HUDEP-2 (cell line): ENCODE results near the gene DDX10.
A peak's percentile ranks its signal among the peaks of the same experiment; 100 is the strongest.

Source experiments
- DNase-seq, 76 experiments: peaks; one replicate each; lab custom pipeline; 2025; ENCODE audit not compliant: unreplicated experiment in 76 of 76; lab: John Stamatoyannopoulos, UW

The DDX10 gene

DNA sequence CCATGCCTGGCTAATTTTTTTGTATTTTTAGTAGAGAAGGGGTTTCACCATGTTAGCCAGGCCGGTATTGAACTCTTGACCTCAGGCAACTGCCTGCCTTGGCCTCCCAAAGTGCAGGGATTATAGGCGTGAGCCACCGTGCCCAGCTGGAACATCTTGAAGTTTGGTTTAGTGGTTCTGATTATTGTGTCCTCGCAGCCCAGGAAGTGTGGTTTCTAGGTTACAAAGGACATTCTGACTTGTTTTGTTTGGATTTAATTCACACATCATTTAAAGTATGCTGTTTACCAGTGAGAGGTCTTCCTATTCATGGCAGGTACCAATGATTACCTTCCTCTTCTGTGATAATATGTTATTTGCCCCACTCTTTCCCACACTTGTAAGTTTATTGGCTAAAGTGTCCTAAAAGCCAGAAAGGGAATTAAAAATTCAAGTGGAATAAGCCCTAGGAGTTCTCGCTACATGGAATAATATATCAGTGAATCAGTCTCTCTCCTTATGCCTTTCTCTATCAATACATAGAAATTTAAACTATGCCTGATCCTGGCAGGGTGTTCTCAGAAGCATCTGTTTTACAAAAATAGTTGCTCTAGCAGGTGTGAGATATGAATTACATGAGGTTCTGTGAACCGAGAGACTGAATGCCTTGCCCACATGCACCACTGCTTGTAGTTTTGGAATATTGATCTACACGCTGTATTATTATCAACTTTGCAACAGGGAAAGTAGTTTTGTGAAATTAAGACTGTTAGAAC is 263.1 kb downstream of the DDX10 start:
- no peak for DNase-seq

DNA sequence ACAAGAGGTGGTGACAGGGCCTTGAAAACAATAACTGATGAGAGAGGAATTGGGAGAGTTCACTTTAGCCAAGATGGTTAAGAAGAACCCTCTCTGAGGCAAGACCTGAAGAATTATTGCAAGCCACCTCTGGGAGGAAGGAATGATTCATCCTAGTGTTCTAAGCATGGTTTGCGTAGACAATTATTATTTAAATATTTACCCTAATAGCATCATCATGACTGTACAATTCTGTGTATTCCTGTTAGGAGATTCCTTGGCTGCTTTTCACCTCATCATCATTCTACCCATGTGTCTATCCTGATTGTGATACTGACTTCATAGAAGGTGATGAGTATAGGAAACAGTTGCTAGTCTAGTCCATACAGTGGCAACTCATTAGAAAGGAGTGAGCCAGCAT is 264.4 kb downstream of the DDX10 start:
- no peak for DNase-seq

DNA sequence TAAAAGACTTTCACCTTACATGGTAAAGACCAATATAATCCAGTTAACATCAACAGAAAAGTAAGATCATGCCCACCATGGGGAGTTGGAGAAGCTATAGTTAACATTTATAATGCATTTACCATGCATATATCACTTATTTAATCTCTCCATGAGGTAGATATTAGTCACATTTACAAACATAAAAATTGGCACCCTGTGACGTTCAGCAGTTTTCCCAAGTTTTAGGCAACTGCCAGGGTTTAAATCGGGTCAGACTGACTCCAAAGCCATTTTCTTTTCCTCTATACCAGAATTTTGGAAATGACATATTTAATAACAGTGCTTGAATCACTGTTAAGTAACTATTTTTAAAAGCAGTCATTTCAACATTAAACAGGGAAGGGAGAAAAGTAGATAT is 266.3 kb downstream of the DDX10 start:
- no peak for DNase-seq

DNA sequence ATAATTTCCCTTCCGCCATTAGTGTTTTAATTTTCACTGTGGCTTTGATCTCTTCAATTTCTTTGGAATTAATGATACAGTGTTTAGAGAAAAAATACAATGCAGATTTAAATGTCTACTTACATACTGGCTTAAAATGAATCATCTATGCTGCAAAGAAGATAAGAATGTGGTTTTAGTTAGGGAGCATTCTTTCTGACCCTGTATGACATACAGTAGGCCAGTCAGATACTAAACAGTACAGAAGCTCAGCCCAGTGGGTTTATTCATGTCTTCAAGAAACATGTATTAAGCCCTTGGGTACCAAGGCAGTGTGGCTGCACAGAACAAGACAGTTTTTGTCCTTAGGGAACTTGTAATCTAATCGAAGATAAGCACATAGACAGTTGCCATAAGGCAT is 268.8 kb downstream of the DDX10 start:
- peak in 4 of 76 experiments; percentile 2 to 19 (median 4) for DNase-seq

DNA sequence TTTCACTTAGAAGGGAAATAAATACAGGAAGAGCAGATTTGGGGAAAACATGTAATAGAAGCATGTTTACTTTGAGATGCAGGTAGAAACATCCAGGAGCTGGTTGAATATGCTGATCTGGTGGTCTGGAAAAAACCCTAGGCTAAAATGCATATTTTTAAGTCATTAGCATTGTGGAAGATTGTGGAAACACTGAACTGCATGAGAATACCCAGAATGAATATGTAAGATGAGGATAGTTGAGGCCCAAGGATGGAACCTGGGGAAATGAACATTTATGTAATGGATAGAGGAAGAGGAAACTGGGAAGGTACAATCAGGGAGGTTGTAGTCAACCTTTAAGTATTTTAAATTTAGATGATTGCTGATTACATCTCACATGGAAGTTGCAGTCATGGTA is 269.4 kb downstream of the DDX10 start:
- DNase-seq: no peak

DNA sequence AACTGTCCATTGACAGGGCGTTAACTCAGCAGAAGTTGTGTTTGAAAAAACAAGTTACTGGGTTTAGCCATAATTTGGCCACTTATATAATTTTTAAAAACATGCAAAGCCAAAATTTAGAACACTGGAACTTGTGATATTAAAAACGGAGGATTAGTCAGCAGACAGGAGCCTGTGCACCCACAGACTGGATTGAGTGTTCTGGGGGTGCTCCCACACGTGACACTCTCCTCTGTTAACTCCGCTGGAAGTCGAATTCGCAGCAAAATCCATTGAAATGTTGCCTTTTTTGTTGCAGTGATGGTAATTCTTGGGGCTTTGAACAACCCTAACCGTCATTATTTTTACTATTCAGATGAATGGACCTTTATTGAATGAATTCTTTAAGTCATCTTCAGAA is 269.8 kb downstream of the DDX10 start:
- no peak for DNase-seq

DNA sequence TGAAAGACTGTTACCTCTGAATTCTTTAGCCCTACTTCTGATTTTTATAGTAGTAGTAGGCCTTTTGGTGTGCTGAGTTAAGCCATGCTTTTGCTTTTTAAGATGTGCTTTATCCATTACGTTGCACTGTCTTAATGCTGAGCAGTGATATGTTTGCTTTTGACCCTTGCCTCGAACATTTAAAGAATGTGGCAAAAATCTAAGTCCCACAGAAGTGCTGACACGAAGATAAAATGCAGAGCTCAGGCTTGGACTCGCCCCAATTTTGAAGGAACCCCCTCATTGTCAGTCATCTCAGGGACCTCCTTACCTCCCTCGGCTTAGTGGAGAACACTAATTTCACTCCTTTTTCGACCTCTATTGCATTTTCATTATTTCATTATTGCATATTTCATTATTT is 272.9 kb downstream of the DDX10 start:
- DNase-seq: no peak

DNA sequence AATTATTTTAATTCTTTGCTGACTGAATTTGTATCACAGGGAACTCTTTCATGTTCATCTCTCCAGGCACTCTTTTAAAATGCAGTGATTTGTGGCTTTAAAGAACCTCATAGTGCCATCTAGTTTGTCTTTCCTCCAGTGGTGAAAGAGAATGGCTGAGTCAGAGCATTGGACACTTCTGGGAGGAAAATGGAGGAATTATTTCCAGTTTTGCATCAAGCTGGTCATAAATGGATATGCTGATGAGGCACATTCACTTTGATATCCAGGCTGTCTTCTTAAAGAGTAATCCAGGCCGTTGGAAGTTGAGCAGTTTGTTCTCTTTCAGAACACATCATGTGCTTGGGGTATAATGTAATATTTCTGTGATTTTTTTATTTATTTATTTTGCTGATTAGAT is 273.7 kb downstream of the DDX10 start:
- no peak for DNase-seq

DNA sequence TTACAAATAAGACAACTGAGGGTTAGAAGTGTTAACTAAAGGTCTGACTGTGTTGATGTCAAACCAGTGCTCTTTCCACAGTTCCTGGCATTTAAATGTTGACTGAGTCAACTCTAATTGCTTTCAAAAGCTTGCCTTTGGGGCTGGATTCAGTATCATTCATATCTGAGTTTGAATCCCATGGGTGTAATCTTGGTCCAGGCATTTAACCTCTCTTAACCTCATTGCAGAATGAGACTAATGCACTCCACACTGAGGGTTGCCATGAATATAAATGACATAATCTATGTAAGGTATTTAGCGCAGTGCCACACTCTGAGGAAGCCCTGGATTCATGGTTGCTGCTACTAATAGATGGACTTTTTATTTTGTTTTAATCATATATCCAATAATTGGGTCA is 274.3 kb downstream of the DDX10 start:
- no peak for DNase-seq

DNA sequence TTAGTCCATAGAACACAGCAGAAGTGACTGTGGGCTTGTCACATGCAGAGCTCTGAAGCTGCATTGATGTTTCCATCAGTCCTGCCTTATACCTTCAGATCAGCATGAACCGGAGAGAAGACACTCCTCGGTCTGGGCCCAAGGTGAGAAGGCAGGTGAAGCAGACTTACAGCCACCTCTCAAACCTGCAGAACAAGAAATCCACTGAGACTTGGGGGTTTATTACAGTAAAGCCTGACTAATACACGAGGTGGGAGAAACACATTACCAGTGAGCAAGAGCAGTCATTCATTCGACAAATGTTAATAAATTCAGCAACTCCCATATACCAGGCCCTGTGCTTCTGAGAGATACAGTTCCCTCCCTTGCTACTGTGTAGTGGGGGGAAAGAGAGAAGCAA is 279.0 kb downstream of the DDX10 start:
- DNase-seq: no peak

DNA sequence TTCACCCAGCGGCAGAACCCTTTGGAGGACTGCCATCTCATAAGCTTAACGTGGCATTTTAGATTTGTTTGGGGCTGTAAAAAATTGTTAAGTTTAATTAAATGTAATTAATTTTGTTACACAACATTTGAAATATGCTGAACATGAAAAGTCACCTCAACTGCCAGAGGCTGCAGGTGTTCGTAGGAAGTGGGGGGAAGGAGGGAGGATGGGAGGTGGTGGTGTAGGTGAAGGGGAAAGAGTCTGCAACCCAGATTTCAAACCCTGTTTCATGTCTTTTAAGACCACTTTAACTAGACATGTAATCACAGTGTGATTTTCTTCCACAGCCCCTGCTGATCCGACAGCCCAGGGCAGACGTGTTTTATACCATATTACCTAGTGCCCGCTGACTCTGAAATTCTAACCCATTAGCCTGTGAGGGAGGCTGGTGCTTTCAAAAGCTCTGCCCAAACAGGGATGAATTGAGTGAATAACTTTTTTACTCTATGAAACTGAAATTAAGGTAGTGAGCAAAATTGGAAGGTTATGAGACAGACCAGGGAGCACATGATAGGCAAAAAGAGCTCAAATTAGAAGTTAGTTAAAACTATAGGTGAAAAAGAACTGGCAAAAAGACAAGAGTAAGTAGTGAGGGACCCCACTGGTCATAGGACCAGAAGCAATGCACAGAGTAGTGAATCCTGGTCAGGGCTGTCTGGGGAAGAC is 279.8 kb downstream of the DDX10 start:
- DNase-seq: no peak

DNA sequence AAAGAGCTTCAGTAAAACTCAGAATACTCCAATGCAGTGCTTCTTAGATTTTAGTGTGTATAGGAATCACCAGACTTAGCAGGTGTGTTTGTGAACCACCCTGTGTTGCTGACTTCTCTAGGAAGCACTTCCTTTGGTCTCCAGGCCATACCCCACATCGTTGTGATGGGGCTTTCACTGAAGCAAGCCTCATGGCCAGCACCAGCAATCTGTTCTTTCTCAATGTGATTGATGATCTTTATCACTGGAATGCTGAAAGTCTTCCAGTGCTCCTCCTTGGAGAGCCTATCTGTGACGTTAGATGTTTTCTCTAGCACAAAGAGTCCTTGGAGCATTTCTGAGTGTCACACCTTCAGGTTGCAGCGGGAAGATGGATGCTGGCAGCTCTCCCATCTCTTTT is 280.5 kb downstream of the DDX10 start:
- no peak for DNase-seq

DNA sequence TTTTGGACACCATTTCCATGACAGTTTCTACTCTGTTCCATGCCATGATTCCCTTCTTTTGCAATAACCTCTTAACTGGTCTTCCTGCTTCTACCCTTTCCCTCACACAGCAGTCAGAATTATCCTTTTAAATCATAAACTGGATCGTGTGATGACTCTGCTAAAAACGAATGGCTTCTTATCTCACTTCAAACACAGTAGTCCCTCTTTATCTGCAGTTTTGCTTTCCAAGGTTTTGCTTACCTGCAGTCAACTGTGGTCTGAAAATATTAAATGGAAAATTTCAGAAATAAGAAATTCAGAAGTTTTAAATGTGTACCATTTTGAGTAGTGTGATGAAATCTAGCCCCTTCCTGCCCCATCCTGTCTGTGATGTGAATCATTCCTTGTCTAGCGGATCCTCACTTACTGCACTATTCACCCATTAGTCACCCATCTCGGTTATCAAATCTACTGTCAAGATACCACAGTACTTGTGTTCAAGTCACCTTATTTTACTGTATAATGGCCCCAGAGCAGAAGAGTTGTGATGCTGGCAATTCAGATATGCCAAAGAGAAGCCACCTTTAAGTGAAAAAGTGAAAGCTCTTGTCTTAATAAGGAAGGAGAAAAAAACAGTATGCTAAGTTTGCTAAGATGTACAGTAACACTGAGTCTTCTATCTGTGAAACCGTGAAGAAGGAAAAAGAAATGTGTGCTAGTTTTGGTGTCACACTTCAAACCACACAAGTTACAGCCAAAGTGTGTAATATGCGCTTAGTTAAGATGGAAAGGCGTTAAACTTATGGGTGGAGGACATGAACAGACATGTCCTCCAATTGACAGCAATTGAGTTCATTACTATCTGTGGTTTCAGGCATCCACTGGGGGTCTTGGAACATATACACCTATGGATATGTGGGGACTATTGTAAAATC is 283.0 kb downstream of the DDX10 start:
- DNase-seq: no peak

DNA sequence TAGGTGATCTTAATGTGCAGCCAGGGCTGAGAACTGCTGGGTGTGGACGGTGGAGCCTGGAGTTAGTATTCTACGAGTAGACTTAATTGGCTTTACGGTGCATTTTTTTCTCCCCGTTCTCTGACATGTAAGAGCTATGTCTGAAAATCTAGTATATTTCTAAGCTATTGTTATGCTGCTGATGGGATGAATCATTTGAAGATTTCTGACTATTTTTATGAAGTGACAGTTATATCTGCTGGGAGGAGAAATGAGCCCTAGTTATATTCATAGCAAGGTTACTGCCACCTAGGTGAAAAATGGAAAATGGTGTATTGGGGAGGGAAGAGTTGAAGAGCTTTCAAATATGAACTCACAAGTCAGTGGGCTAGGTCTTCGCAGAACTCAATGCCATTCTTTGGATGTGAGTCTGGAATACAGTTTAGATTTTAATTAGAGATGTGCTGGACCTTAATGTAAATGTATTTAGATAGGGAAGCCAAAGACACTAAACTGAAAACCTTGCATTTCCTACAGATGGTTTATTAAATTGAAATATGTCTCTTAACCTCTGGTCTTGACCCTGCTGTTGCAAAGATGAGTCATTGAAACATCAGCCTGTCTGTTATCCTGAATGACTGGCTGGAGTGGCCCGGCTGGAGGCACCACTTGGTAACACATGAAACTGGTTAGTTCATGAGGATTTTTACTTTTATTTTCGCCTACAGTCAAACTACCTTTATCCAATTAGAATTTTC is 293.7 kb downstream of the DDX10 start:
- DNase-seq: no peak

DNA sequence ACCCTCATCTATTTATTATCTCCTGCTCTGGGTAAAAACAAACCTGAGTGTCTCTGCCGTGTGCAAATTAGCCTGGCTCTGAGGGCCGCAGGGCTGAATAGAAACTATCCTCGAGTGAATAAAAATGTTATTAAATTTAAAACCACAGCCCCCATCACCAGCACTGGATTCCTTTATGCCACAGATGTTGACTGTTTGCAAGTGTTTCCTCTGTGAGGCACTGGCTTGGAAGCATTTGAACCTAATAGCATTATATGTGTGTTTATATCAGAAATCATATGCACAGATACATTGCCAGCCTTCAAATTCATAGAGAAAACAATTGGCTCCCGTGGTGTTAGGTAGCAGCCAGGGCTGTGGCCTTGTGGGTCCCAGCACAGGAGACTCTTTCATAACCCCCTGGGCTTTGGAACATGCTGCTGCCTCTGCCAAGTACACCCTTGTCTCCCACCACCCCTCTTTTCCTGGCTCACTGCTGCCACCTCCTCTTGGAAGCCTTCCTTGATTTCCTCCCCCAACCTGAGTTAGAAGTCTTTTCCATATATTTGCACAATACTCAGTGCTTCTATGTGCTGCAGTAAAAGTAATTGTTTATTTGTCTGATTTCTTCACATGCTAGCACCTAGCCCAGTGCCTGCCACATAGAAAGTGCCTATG is 294.4 kb downstream of the DDX10 start:
- DNase-seq: no peak

DNA sequence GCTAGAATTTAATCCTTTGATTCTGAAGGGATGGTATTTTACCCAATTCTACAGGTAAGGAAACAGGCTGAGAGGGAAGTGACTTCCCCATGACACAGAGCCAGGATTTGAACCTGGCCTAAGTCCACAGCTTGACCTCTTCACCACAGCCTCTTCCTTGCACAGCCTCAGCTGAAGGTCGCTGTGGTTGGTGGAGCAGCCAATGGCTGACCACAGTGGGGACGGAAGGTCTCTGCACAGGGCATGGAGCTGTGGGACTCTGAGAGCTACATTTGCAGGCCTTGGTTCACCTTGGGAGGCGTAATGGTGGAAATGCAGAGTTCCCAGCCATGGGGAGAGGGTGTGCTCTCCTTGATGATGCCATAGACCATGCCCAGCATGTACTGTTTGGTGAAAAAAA is 295.0 kb downstream of the DDX10 start:
- DNase-seq: no peak

DNA sequence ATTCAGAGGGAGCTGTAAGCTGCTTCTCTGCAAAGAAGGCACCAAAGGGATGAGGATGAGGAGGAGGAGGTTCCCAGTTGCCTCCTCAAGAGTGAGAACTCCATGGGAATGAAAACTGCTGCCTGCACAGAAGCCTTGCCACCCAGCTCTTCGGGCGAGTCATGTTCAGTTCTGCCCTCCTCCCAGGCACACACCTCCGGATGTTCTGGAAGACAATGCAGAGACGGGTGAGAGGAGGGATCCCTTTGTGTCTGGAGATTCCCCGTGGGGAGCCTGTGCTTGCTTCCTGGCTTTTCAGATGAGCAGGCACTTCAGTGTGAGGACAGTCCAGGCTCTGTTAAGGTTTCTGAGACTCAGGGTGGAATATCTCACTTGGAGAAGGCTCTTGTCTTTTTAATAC is 295.6 kb downstream of the DDX10 start:
- no peak for DNase-seq

DNA sequence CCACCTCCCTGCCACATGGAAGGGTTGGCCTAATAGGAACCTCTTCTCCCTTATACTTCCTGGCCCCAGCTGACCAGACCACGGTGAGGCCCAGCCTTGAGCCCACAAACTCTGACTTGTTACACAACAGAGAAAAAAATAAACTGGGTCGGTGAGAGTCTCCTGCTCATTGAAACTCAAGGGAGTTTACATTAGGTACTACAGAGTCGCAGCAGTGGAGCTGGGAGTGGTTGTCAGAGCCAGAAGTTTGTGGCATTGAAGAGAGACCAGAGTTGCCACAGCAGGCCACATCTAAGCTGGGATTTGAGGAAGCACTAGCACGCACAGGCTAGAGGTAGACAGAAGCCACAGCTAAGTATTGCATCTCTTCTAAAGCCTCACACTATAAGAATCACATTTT is 296.2 kb downstream of the DDX10 start:
- DNase-seq: no peak

DNA sequence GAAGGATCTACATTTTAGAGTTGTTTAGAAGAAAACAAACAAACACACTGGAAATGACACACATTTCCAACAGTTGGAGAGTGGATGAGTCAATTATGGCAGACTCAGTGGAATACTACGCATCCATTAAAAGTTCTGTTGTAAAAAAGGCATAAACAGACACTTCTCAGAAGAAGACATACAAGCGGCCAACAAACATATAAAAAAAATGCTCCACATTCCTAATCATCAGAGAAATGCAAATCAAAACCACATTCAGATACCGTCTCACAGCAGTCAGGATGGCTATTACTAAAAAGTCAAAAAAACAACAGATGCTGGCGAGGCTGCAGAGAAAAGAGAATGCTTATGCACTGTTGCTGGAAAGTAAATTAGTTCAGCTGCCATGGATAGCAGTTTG is 298.2 kb downstream of the DDX10 start:
- DNase-seq: no peak

DNA sequence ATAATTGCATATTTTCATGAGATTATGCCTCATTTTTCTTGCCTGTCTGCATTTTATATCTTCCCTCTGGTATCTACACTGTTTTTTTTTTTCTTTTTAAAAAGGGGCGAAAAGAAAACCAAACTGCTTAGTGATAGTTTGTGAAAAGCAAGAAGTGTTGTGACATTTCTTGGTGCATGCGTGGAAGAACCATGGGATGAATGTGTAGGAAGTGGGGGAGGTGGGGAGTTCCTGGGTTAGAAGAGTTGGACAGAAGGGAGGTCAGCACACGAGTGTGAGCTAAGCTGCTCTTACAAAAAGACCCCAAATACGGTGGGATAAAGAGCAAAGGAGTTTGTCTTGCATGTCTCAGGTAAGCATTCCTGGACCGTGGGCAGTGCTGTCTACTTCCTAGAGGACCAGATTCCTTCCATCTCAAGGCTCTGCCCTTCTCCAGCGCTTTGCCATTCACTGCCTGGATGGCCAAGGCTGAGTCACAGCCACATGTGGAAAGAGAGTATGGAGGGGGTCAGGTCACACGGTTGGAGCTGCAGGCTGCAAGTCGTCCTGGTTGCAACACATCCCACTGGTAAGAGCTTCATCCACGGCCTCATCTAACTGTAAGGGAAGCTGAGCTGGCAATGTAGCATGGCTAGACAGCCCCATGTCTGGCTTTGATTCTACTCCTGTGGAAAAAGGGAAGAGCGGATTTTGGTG is 300.6 kb downstream of the DDX10 start:
- no peak for DNase-seq
